Smooth muscle cell (in vitro differentiated cells): ENCODE results near the gene KLF11. TPM values are rescaled to one million over a fixed set of nuclear protein-coding genes. Genes with fewer than 3 reads are reported as not detected.

Experiments used
- DNase-seq: peaks from one replicate; lab custom pipeline; 2025; ENCODE audit not compliant: unreplicated experiment; lab: John Stamatoyannopoulos, UW
- H2AFZ ChIP-seq: fragments of 200-600 bp; sonication (generic); 2 replicates; pipeline ENCODE4 v1.6.0; 2016; ENCODE audit warnings: antibody characterized with exemption, low read depth, mild to moderate bottlenecking
- H3F3A ChIP-seq: fragments of 200-600 bp; sonication (generic); 2 replicates; pipeline ENCODE4 v1.6.0; 2017; ENCODE audit warnings: antibody characterized with exemption, low read depth
- H3K27ac ChIP-seq: fragments of 200-600 bp; sonication (generic); 2 replicates; pipeline ENCODE4 v1.5.1; 2016; ENCODE audit warnings: low read depth, mild to moderate bottlenecking
- H3K27me3 ChIP-seq: fragments of 200-600 bp; sonication (generic); 2 replicates; pipeline ENCODE4 v1.6.1; 2016; ENCODE audit warnings: low read depth, mild to moderate bottlenecking
- H3K36me3 ChIP-seq: fragments of 200-600 bp; sonication (generic); 2 replicates; pipeline ENCODE4 v1.5.1; 2016; ENCODE audit warnings: low read depth
- H3K4me1 ChIP-seq: fragments of 200-600 bp; sonication (generic); 2 replicates; pipeline ENCODE4 v1.5.1; 2016; ENCODE audit warnings: low read depth
- H3K4me2 ChIP-seq: fragments of 200-600 bp; sonication (generic); 2 replicates; pipeline ENCODE4 v1.6.0; 2016; ENCODE audit warnings: mild to moderate bottlenecking
- H3K4me3 ChIP-seq: fragments of 200-600 bp; sonication (generic); 2 replicates; pipeline ENCODE4 v1.5.1; 2016; ENCODE audit warnings: mild to moderate bottlenecking
- H3K79me2 ChIP-seq: fragments of 200-600 bp; sonication (generic); 2 replicates; pipeline ENCODE4 v1.6.0; 2016; ENCODE audit warnings: low read depth, mild to moderate bottlenecking
- H3K9ac ChIP-seq: fragments of 200-600 bp; sonication (generic); 2 replicates; pipeline ENCODE4 v1.6.0; 2016; ENCODE audit warnings: low read depth
- H3K9me3 ChIP-seq: fragments of 200-600 bp; sonication (generic); replicated peaks from 2 replicates; pipeline ENCODE4 v1.5.1; 2016; ENCODE audit warnings: low read depth
- H4K20me1 ChIP-seq: fragments of 200-600 bp; sonication (generic); 2 replicates; pipeline ENCODE4 v1.6.0; 2016; ENCODE audit warnings: low read depth
- CTCF ChIP-seq: fragments of 200-600 bp; sonication (generic); IDR thresholded peaks from 2 replicates; pipeline ENCODE4 v1.5.1; 2017; ENCODE audit warnings: borderline replicate concordance, mild to moderate bottlenecking, antibody characterized with exemption; ENCODE audit not compliant: insufficient read depth, poor library complexity, severe bottlenecking
- WGBS: methylation state at CpG from one replicate; pipeline ENCODE4 v1.1.7; 2016; ENCODE audit warnings: low lambda C conversion rate; 5-methylcytosine and 5-hydroxymethylcytosine counted together
- polyA plus RNA-seq: library from polyadenylated mRNA; unstranded; fragments of >200 nt; fragmentation: Nextera tagmentation; extraction: Ambion mirVana; gene quantifications from 2 replicates; pipeline ENCODE4 v1.2.1, GENCODE V29; 2016
- total RNA-seq: library from RNA; depleted of rRNA; stranded (reverse); fragments of >200 nt; gene quantifications from 2 replicates; pipeline ENCODE4 v1.2.3, GENCODE V29; 2014

Gene KLF11
- total and polyA plus RNA-seq, 2 experiments from 2014 or later = 9.9 to 12.7 TPM

DNA sequence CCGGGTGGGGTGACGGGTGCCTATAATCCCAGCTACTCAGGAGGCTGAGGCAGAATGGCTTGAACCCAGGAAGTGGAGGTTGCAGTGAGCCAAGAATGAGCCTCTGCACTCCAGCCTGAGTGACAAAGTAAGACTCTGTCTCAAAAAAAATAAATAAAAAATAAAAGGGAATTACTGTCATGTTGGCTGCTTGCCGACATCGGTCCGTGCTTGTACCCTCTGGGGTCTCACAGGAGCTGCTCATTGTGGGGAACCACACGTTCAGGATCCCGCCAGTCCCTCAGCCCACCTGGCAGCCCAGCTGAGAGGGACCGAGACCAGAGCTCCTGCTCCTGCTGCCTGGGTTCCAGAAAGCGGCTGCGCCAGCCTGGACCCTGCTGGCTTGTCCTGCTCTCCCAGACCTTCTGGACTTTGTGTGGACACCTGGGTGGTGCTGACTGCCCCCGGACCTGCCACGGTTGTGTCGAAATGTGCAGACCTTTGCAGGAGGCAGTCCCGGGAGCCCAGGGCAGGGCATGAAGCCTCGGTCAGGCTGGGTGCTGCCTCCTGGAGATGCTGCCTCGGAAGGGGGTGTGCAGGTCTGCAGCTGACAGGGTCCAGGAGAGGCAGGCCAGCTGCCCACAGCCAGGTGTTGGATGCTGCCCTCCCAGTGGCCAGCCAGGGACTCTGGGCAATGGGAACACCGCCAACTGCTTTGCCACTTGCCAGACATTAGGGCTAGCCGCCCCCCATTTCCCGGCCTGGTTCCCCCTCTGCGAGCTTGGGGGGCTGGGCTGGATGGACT is 16.4 kb downstream of the KLF11 start:
- Histone ChIP-seq H3K9ac (no peak overlapping the region), H3K79me2 (no peaks in the 10 kb centered on the region), H4K20me1 (no peaks in the 10 kb centered on the region), H3K27me3 (no peaks in the 10 kb centered on the region), H3K36me3 (no peaks in the 10 kb centered on the region), H3F3A (peaks cover 11% of the 10 kb centered on the region), H3K4me2 (no peak overlapping the region), H3K27ac (no peak overlapping the region), H3K4me3 (no peak overlapping the region), H3K4me1 (peaks cover 12% of the 10 kb centered on the region), H2AFZ (no peak overlapping the region), H3K9me3 (no peaks in the 10 kb centered on the region)
- WGBS = 96% methylated on average over 20 of the region's 20 CpGs
- TF ChIP-seq CTCF = no peak
- DNase-seq = no peak

- Histone ChIP-seq H3K79me2 (no peaks in the 10 kb centered on the region), H4K20me1 (no peaks in the 10 kb centered on the region), H3K4me3 (no peak overlapping the region), H3K4me1 (peaks cover 12% of the 10 kb centered on the region), H3K4me2 (no peak overlapping the region), H3K9ac (no peak overlapping the region), H3F3A (peaks cover 9% of the 10 kb centered on the region), H3K27ac (no peak overlapping the region), H2AFZ (no peak overlapping the region), H3K36me3 (no peaks in the 10 kb centered on the region), H3K9me3 (no peaks in the 10 kb centered on the region), H3K27me3 (no peaks in the 10 kb centered on the region)
- no peak for TF ChIP-seq CTCF
- no peak for DNase-seq
- WGBS = 87% methylated on average over 9 of the region's 9 CpGs
These were observed 18.0 kb downstream of the KLF11 start for GRCh38 chr2:10061221-10061925.

- H3K9ac ChIP-seq = no peak overlapping the region
- H3K4me2 ChIP-seq = no peak overlapping the region
- no peak for TF ChIP-seq CTCF
- no peak overlapping the region for H2AFZ ChIP-seq
- no peaks in the 10 kb centered on the region for H3K27me3 ChIP-seq
- H3K36me3 ChIP-seq = no peaks in the 10 kb centered on the region
- H3K4me1 ChIP-seq = no peaks in the 10 kb centered on the region
- H3K9me3 ChIP-seq = no peaks in the 10 kb centered on the region
- H3K27ac ChIP-seq = no peak overlapping the region
- H3K79me2 ChIP-seq = no peaks in the 10 kb centered on the region
- H3K4me3 ChIP-seq = no peak overlapping the region
- no peaks in the 10 kb centered on the region for H4K20me1 ChIP-seq
- WGBS = 86% methylated on average over 10 of the region's 10 CpGs
- no peaks in the 10 kb centered on the region for H3F3A ChIP-seq
- DNase-seq = no peak
These were observed 19.6 kb downstream of the KLF11 start for GRCh38 chr2:10062931-10063365.

DNA sequence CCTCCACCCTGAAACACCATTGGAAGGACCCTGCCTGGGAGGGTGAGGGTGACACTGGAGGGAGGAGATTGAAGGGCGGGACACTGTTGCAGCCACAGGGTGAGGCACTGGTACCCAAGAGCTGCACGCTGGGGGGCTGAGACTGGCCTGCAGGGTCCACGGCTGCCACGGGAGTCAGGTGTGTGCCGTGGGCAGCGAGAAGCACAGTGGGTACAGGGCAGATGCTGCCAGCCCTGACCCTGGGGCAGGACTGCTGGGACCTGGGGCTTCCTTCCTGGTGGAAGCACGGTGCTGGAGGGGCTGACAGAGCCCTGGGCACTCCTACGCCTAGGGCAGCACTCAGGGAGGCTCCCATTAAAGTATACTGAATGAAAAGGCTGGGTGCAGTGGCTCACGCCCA is 20.2 kb downstream of the KLF11 start:
- Histone ChIP-seq H4K20me1 (no peaks in the 10 kb centered on the region), H3K4me1 (no peaks in the 10 kb centered on the region), H2AFZ (no peak overlapping the region), H3K4me2 (no peak overlapping the region), H3K36me3 (no peaks in the 10 kb centered on the region), H3F3A (no peaks in the 10 kb centered on the region), H3K79me2 (no peaks in the 10 kb centered on the region), H3K27me3 (no peaks in the 10 kb centered on the region), H3K9ac (no peak overlapping the region), H3K9me3 (no peaks in the 10 kb centered on the region), H3K4me3 (no peak overlapping the region), H3K27ac (no peak overlapping the region)
- no peak for TF ChIP-seq CTCF
- 97% methylated on average over 9 of the region's 9 CpGs for WGBS
- no peak for DNase-seq
